Prostate gland (tissue), 2 donors: ENCODE measurements around the gene LILRA1. TPM values are rescaled to one million over a fixed set of nuclear protein-coding genes. Genes with fewer than 3 reads are reported as not detected.
"Not testable (repeated sequence)": the region's sequence is repeated elsewhere in the genome, so short reads cannot be mapped to it uniquely, and the experiment has no call there.

Experiments used
- DNase-seq: peaks from one replicate; pipeline ENCODE4 v3.0.0-alpha.2; 2019; ENCODE audit warnings: low spot score
- H3K27ac ChIP-seq, 2 donors: fragments of 200-600 bp; sonication (generic); 2 replicates each; pipeline ENCODE4 v1.5.1; 2017 to 2019
- H3K27me3 ChIP-seq: fragments of 200-600 bp; sonication (generic); replicated peaks from 2 replicates; pipeline ENCODE4 v1.5.1; 2019; ENCODE audit not compliant: insufficient read depth
- H3K36me3 ChIP-seq, 2 donors: fragments of 200-600 bp; sonication (generic); 1 replicate in 1 of 2; 2 replicates in 1 of 2; pipeline versions ENCODE4 v1.5.1 to v1.8.1; 2017 to 2019
- H3K4me1 ChIP-seq: fragments of 200-600 bp; sonication (generic); replicated peaks from 2 replicates; pipeline ENCODE4 v1.5.1; 2019
- H3K4me3 ChIP-seq, 2 donors: fragments of 200-600 bp; sonication (generic); 2 replicates each; pipeline ENCODE4 v1.5.1; 2017 to 2019
- H3K9me3 ChIP-seq: fragments of 200-600 bp; sonication (generic); 2 replicates; pipeline ENCODE4 v1.5.1; 2017
- CTCF ChIP-seq, 4 experiments: fragments of 200-600 bp in 2 of 4; fragments of 450-650 bp in 2 of 4; sonication (generic) in 2 of 4; IDR thresholded peaks; 1 replicate in 3 of 4; 2 replicates in 1 of 4; pipeline ENCODE4 v1.5.1; 2016 to 2019; ENCODE audit warnings: antibody characterized with exemption in 4 of 4, mild to moderate bottlenecking in 2 of 4, moderate library complexity in 2 of 4
- POLR2A ChIP-seq: fragments of 450-650 bp; IDR thresholded peaks from one replicate; pipeline ENCODE4 v1.6.1; 2016; ENCODE audit warnings: antibody characterized with exemption, mild to moderate bottlenecking
- POLR2AphosphoS5 ChIP-seq: sonication (generic); formaldehyde crosslinking; IDR thresholded peaks from one replicate; pipeline ENCODE4 v1.6.1; 2017; ENCODE audit warnings: antibody characterized with exemption
- WGBS: methylation state at CpG from one replicate; pipeline ENCODE4 v1.1.5; 2018; 5-methylcytosine and 5-hydroxymethylcytosine counted together
- intact Hi-C: fragments of 100-400 bp; cut with DNase I; formaldehyde crosslinking; loops from one replicate; pipeline ENCODE4 v1.14.2; 2022
- total RNA-seq, 2 donors: library from RNA; depleted of rRNA; stranded (reverse); fragments of >200 nt; gene quantifications; one replicate each; pipeline ENCODE4 v1.1.0, GENCODE V29; 2016

LILRA1 gene
- total RNA-seq, 2 donors from 2014 or later: 0.96 to 1.7 TPM

- 67% methylated on average over 6 of the region's 6 CpGs for WGBS
- peaks cover 5% of the 10 kb centered on the region for H3K27me3 ChIP-seq
- no peaks in the 10 kb centered on the region for H3K4me1 ChIP-seq
- no peaks in the 10 kb centered on the region for H3K36me3 ChIP-seq
- H3K27ac ChIP-seq: no peak overlapping the region
- intact Hi-C loops: no loop called here
- TF ChIP-seq POLR2AphosphoS5 (no peak), POLR2A (no peak)
- H3K4me3 ChIP-seq: no peak overlapping the region
- no peaks in the 10 kb centered on the region for H3K9me3 ChIP-seq
- DNase-seq: no peak
Measured at GRCh38 chr19:54576411-54576976, 16.9 kb upstream of the LILRA1 start.

- no peak overlapping the region for H3K4me3 ChIP-seq
- TF ChIP-seq CTCF (IDR thresholded peaks at IDR 0.05): no peak
- no peak for TF ChIP-seq POLR2A
- no peak for TF ChIP-seq POLR2AphosphoS5
- no peaks in the 10 kb centered on the region for H3K4me1 ChIP-seq
- WGBS: 82% methylated on average over 3 of the region's 3 CpGs
- no peak for DNase-seq
- no peaks in the 10 kb centered on the region for H3K9me3 ChIP-seq
- H3K36me3 ChIP-seq: no peaks in the 10 kb centered on the region
- no peak overlapping the region for H3K27ac ChIP-seq
- intact Hi-C loops: no loop called here
- H3K27me3 ChIP-seq: peaks cover 5% of the 10 kb centered on the region
Measured at GRCh38 chr19:54577334-54577733, 16.1 kb upstream of the LILRA1 start.

- DNase-seq, H3K9me3 ChIP-seq, H3K36me3 ChIP-seq, H3K4me1 ChIP-seq, intact Hi-C loops, H3K27me3 ChIP-seq, H3K4me3 ChIP-seq, H3K27ac ChIP-seq: not testable (repeated sequence)
- WGBS: 85% methylated on average over 5 of the region's 5 CpGs
Measured at GRCh38 chr19:54578268-54578667, 15.2 kb upstream of the LILRA1 start.

GRCh38 chr19:54586397-54586796 is 7.0 kb upstream of the LILRA1 start:
- intact Hi-C loops: no loop called here
- no peaks in the 10 kb centered on the region for H3K9me3 ChIP-seq
- no peak for DNase-seq
- TF ChIP-seq CTCF (IDR thresholded peaks at IDR 0.05) (no peak), POLR2A (no peak), POLR2AphosphoS5 (no peak)
- H3K27ac ChIP-seq: no peak overlapping the region
- H3K27me3 ChIP-seq: no peaks in the 10 kb centered on the region
- no peak overlapping the region for H3K4me3 ChIP-seq
- H3K4me1 ChIP-seq: no peaks in the 10 kb centered on the region
- H3K36me3 ChIP-seq: no peaks in the 10 kb centered on the region
- WGBS: 76% methylated on average over 5 of the region's 5 CpGs

- TF ChIP-seq CTCF (IDR thresholded peaks at IDR 0.05): no peak
- no peak for TF ChIP-seq POLR2AphosphoS5
- no peaks in the 10 kb centered on the region for H3K36me3 ChIP-seq
- H3K27ac ChIP-seq: no peak overlapping the region
- intact Hi-C loops: no loop called here
- no peaks in the 10 kb centered on the region for H3K9me3 ChIP-seq
- H3K4me1 ChIP-seq: no peaks in the 10 kb centered on the region
- no peak for DNase-seq
- no peaks in the 10 kb centered on the region for H3K27me3 ChIP-seq
- no peak overlapping the region for H3K4me3 ChIP-seq
- WGBS: 70% methylated on average over 7 of the region's 7 CpGs
Measured at GRCh38 chr19:54587026-54587425, 6.4 kb upstream of the LILRA1 start.

- H3K27me3 ChIP-seq, H3K4me1 ChIP-seq, DNase-seq, H3K9me3 ChIP-seq, intact Hi-C loops, H3K27ac ChIP-seq, H3K36me3 ChIP-seq, H3K4me3 ChIP-seq: not testable (repeated sequence)
- 70% methylated on average over 9 of the region's 9 CpGs for WGBS
Measured at GRCh38 chr19:54593931-54594626, 647 bp downstream of the LILRA1 start.
